CD4-positive, alpha-beta T cell treated with Interleukin-4 for 4 hours (primary cell): Measurements from ENCODE around the gene HCRTR1.
A peak's percentile ranks its signal among the peaks of the same experiment; 100 is the strongest.

Source experiments
- DNase-seq: peaks from one replicate; pipeline ENCODE4 v3.0.0-alpha.2; 2020

HCRTR1 gene

DNA sequence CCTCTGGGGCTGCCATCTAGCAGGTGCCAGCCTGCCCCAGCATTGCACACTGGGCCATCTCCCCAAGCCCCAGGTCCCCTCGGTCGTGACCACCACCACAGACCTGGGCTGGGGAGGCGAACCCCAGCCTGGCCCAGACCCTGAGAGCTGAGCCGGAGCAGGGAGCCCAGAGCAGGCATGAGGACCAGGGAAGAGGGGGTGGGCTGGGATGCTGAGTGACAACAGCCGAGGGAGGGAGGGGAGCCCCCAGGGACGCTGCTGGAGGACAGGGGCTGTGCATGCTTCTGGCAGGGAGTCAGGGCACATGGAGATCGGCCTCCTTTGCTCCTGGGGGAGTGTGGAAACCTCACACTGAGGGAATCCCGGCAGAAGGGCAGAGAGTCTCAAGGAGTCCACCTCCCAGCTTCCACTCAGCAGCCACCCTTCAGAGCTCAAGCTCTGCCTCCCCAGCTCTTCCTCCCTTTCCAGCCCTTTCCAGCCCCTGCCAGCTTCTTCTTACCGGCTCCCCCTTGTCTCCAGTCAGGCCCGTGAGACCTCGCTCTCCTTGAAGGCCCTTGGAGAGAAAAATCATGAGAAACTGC lies 50.9 kb downstream of the HCRTR1 start:
- no peak for DNase-seq

DNA sequence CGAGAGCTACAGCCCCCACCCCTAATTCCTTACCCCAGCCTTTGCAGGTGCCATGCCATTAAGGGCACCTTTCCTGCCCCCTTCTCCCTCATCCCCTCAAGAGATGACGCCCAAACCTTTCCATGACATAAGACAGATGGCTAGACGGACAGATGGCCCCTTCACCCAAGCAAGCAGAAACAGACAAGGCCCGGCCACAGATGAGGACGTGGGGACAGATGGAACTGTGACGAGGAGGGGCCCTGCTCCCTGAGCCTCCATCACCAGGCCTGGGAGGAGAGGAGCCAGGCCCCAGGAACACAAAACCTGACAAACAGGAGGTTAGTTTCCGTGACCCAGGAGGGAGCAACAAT lies 51.9 kb downstream of the HCRTR1 start:
- DNase-seq: no peak

DNA sequence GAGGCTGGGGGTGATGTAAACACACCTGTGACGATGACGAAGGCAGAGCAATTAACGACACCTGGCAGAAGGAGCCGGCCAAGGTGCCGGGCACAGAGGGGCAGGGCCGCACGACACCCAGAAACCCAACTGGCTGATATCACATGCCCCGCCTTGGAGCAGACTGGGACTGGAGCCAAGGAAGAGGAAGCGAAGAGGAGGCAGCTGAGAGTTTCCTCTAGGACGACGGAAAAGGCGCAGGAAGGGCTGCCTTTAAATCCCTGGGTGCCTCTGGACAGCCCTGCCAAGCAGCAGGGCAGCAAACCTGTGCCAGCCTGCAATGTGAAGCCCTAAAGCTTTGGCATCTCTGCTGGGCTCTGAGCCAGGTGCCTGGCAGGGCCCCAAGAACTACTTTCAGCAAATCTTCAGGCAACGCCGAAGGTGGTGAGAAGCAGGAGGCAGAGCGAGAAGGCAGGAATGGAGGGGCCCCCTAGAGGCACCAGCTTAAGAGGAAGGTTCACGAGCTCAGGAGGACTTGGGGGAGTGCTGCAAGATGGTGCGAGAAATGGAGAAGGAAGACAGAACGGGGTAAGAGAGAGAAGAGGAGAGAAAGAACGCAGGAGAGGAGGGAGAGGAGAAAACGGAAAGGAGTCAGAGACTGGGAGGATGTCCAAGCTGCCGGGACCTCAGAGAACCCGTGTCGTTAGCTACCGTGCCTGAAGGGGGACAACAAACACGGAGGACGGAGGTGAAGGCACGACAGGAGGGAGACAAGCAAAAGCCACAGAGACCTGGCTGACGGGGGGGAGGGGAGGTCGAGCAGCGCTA lies 52.5 kb downstream of the HCRTR1 start:
- DNase-seq: peak; percentile 4

- no peak for DNase-seq
Observed at GRCh38 chr1:31670593-31670964, 53.1 kb downstream of the HCRTR1 start.

DNA sequence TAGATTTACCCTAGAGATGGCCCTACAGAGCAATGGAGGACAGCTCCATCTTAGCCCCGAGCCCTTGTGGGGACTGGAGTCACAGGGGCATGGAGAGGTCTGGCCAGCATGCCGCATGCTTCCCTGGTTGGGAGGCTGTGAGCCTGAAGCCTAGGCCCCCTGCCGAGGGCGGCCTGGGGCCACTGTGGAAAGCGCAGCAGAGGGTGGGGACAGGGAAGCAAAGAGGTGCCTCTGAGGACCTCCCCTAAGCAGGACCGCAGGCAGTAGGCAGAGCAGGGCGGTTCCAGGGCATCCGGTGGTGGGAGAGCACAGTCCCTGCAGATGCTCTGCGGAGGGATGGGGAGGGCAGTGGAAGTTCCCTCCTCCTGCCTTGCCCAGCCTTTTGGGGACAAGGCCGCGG lies 53.7 kb downstream of the HCRTR1 start:
- no peak for DNase-seq

DNA sequence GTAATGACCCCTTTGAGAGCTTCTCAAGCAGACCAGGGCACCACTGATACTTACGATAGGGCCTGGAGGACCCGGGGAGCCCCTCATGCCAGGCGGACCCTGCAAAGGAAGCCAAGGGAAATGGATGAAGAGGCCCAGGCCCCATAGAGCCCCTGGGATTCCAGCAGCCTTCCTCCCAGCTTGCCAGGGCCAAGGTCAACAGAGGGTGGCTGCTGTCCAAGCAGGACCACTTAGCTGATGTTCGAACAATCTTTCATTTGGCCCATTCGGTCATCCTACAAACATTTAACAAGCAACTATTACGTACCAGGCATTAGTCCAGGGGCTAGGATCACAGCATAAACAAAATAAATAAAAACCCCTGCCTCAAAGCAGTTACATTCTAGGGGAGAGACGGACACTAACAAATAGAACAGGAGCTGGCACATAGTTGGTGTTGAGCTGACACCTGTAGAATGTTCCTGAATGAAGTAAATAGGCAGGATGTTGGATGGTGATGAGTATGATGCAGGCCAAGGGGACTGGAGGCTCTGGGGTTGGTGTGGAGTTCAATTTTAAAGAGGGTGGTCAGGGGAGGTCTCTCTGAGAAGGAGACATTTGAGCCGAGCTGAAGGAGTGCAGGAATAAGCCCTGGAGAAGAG lies 54.2 kb downstream of the HCRTR1 start:
- no peak for DNase-seq

GRCh38 chr1:31672986-31673385 lies 55.5 kb downstream of the HCRTR1 start:
- no peak for DNase-seq

DNA sequence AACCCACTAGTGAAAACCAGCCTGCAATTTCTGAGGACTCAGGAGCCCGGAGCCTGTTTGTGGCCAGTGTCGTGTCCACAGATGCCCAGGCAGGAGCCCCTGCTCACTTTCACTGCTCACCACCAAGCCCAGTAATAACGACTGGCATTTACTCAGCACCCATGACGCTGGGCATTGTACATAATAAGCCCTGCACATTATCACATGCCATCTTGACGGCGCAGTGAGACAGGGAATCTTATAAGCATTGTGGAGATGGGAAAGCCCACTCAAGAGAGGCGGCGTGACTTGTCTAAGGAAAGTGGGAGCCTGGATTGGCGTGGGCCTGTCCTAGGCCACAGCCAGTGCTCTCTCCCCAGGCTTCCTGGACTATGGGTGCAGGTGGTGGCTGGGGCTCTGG lies 55.9 kb downstream of the HCRTR1 start:
- DNase-seq: no peak

- no peak for DNase-seq
Observed at GRCh38 chr1:31674626-31675025, 57.1 kb downstream of the HCRTR1 start.

DNA sequence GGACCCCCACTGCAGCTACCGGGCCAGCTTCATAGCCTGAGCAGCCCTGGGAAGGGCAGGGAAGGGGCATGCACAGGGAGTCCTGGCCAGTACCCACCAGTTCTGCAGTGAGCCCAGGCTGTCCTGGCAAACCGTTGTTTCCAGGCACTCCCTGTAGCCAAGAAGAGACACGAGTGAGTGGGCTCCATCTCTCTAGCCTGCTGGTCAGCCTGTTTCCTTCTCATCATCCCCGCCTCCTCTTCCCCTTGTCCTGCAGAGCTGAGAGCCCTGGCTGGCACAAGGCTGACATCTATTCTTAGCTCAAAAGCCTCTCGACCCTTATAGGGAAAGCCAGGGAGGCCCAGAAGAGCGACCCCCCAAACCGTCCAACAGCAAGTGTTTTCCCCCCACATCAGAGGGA lies 57.7 kb downstream of the HCRTR1 start:
- DNase-seq: no peak

GRCh38 chr1:31675756-31676155 lies 58.3 kb downstream of the HCRTR1 start:
- DNase-seq: no peak
